ENCODE measurements around the gene CLCN6.

- TF ChIP-seq, protein P1, sequence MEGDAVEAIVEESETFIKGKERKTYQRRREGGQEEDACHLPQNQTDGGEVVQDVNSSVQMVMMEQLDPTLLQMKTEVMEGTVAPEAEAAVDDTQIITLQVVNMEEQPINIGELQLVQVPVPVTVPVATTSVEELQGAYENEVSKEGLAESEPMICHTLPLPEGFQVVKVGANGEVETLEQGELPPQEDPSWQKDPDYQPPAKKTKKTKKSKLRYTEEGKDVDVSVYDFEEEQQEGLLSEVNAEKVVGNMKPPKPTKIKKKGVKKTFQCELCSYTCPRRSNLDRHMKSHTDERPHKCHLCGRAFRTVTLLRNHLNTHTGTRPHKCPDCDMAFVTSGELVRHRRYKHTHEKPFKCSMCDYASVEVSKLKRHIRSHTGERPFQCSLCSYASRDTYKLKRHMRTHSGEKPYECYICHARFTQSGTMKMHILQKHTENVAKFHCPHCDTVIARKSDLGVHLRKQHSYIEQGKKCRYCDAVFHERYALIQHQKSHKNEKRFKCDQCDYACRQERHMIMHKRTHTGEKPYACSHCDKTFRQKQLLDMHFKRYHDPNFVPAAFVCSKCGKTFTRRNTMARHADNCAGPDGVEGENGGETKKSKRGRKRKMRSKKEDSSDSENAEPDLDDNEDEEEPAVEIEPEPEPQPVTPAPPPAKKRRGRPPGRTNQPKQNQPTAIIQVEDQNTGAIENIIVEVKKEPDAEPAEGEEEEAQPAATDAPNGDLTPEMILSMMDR (IDR thresholded peaks at IDR 0.05; ENCODE audit: poor library complexity), result no peak
- TF ChIP-seq EZH2phosphoT487 (IDR thresholded peaks at IDR 0.05; ENCODE audit: low read depth, severe bottlenecking, unreplicated experiment) (no peak), EZH2 (IDR thresholded peaks at IDR 0.05; ENCODE audit: borderline replicate concordance) (no peak)
Observed at GRCh38 chr1:11826946-11827345, 21.0 kb downstream of the CLCN6 start.
